Glutamatergic neuron (in vitro differentiated cells): ENCODE measurements around the gene TLE2. TPM values are rescaled to one million over a fixed set of nuclear protein-coding genes. Genes with fewer than 3 reads are reported as not detected.
"Not testable (repeated sequence)": the region's sequence is repeated elsewhere in the genome, so short reads cannot be mapped to it uniquely, and the experiment has no call there.

Source experiments
- DNase-seq: peaks from one replicate; pipeline ENCODE4 v3.0.0; 2022
- H3K27ac Mint-ChIP-seq: one replicate; pipeline ENCODE4 v1.8.0; 2020; ENCODE audit warnings: mild to moderate bottlenecking, mixed read lengths, inconsistent platforms; ENCODE audit not compliant: unreplicated experiment
- H3K27me3 Mint-ChIP-seq: one replicate; pipeline ENCODE4 v1.8.0; 2020; ENCODE audit warnings: mild to moderate bottlenecking, moderate library complexity, mixed read lengths, inconsistent platforms; ENCODE audit not compliant: unreplicated experiment
- H3K36me3 Mint-ChIP-seq: one replicate; pipeline ENCODE4 v1.8.0; 2020; ENCODE audit warnings: mild to moderate bottlenecking, mixed read lengths, inconsistent platforms; ENCODE audit not compliant: unreplicated experiment
- H3K4me1 Mint-ChIP-seq: one replicate; pipeline ENCODE4 v1.8.0; 2020; ENCODE audit warnings: mild to moderate bottlenecking, low read depth, mixed read lengths, inconsistent platforms; ENCODE audit not compliant: unreplicated experiment
- H3K4me3 Mint-ChIP-seq: one replicate; pipeline ENCODE4 v1.8.0; 2020; ENCODE audit warnings: mild to moderate bottlenecking, mixed read lengths, inconsistent platforms; ENCODE audit not compliant: unreplicated experiment
- H3K9me3 Mint-ChIP-seq: one replicate; pipeline ENCODE4 v1.8.0; 2020; ENCODE audit warnings: mild to moderate bottlenecking, moderate library complexity, mixed read lengths, inconsistent platforms; ENCODE audit not compliant: unreplicated experiment
- total RNA-seq: library from RNA; stranded (reverse); fragmentation: NEBNext Ultra II Directional; extraction: Animal tissue kit (Norgen Biotek cat#: 25700); gene quantifications from one replicate; pipeline ENCODE4 v1.2.1, GENCODE V29; 2021; ENCODE audit not compliant: unreplicated experiment
- TF ChIP-seq, protein P1 (sequence below): fragments of 200-600 bp; sonication (generic); IDR thresholded peaks from one replicate; pipeline ENCODE4 v1.5.0; 2021; ENCODE audit not compliant: partially characterized antibody, unreplicated experiment

TLE2 gene
- total RNA-seq, 1 donor from 2014 or later, result not detected

DNA sequence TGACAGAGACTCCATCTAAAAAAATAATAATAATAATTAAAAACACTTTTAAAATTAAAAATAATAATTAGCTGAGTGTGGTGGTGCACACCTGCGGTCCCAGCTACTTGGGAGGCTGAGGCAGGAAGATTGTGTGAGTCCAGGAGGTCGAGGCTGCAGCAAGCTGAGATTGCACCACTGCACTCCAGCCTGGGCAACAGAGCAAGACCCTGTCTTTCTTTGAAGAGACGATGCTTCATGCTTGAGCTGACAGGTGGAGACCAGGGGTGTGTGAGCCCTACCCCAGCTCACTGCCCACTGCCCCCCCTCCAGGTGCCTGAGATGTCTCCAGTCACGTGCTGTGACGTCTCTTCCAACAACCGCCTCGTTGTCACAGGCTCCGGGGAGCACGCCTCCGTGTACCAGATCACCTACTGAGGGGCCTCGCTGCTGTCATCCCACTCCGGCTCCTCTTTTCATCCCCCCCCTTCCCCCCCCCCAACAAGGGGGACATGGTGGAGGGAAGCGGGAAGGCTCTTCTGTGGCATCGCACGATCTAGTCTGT is 34.4 kb downstream of the TLE2 start:
- peaks cover 4% of the 10 kb centered on the region for H3K9me3 Mint-ChIP-seq
- peaks cover 4% of the 10 kb centered on the region for H3K36me3 Mint-ChIP-seq
- H3K4me1 Mint-ChIP-seq, result no peaks in the 10 kb centered on the region

DNA sequence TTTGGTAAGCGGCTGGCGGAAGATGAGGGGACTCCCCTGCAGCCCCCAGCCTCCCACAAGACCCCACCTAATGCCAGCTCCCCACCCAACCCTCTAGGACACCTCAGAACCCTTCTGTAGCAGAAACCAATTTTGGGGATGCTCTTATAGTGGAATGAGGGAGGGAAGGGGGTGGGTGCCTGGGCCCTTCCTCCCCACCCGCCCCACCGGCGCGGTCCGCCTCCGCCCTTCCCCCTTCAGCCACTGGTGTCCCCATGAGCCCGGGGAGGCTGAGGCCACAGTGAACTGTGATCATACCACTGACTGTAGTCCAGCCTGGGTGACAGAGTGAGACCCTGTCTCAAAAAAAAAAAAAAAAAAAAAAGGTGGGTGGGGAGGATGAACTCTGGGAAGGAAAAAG is 35.5 kb downstream of the TLE2 start:
- no peak for DNase-seq
- peaks cover 10% of the 10 kb centered on the region for H3K27me3 Mint-ChIP-seq
- no peak overlapping the region for H3K4me3 Mint-ChIP-seq
- H3K27ac Mint-ChIP-seq, result no peak overlapping the region
- no peaks in the 10 kb centered on the region for H3K4me1 Mint-ChIP-seq
- H3K36me3 Mint-ChIP-seq, result peaks cover 4% of the 10 kb centered on the region
- H3K9me3 Mint-ChIP-seq, result peaks cover 2% of the 10 kb centered on the region
- TF ChIP-seq, protein P1, sequence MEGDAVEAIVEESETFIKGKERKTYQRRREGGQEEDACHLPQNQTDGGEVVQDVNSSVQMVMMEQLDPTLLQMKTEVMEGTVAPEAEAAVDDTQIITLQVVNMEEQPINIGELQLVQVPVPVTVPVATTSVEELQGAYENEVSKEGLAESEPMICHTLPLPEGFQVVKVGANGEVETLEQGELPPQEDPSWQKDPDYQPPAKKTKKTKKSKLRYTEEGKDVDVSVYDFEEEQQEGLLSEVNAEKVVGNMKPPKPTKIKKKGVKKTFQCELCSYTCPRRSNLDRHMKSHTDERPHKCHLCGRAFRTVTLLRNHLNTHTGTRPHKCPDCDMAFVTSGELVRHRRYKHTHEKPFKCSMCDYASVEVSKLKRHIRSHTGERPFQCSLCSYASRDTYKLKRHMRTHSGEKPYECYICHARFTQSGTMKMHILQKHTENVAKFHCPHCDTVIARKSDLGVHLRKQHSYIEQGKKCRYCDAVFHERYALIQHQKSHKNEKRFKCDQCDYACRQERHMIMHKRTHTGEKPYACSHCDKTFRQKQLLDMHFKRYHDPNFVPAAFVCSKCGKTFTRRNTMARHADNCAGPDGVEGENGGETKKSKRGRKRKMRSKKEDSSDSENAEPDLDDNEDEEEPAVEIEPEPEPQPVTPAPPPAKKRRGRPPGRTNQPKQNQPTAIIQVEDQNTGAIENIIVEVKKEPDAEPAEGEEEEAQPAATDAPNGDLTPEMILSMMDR, result no peak

More for the DNA sequence above, 34.4 kb downstream of the TLE2 start:
- Mint-ChIP-seq H3K27me3 (peaks cover 9% of the 10 kb centered on the region), H3K27ac (no peak overlapping the region), H3K4me3 (no peak overlapping the region)
- no peak for DNase-seq
- TF ChIP-seq, protein P1, result no peak

DNA sequence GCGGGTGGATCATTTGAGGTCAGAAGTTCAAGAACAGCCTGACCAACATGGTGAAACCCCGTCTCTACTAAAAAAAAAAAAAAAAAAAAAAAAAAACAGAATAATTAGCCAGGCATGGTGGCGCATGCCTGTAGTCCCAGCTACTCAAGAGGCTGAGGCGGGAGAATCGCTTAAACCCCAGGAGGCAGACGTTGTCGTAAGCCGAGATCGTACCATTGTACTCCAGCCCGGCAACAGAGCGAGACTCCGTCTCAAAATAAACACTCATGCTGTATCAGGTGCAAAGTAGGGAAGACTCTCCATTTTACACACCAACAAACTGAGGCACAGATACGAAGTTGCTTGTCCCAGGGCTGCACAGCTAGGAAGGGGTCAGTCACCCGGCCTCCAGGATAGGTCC is 36.1 kb downstream of the TLE2 start:
- no peak for DNase-seq
- Mint-ChIP-seq H3K27me3 (peaks cover 12% of the 10 kb centered on the region), H3K27ac (no peak overlapping the region), H3K4me3 (no peak overlapping the region), H3K9me3 (peaks cover 2% of the 10 kb centered on the region), H3K4me1 (no peaks in the 10 kb centered on the region), H3K36me3 (peaks cover 4% of the 10 kb centered on the region)
- TF ChIP-seq, protein P1, result no peak

DNA sequence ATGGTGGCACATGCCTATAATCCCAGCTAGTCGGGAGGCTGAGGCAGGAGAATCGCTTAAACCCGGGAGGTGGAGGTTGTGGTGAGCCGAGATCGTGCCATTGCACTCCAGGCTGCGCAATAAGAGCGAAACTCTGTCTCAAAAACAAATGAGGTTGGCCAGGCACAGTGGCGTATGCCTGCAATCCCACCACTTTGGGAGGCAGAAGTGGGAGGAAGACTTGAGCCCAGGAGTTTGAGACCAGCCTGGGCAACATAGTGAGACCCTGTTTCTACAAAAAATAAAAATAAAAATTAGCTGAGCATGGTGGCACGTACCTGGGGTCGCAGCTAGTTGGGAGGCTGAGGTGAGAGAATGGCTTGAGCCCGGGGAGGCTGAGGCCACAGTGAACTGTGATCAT is 36.7 kb downstream of the TLE2 start:
- not testable (repeated sequence) for H3K27ac Mint-ChIP-seq

DNA sequence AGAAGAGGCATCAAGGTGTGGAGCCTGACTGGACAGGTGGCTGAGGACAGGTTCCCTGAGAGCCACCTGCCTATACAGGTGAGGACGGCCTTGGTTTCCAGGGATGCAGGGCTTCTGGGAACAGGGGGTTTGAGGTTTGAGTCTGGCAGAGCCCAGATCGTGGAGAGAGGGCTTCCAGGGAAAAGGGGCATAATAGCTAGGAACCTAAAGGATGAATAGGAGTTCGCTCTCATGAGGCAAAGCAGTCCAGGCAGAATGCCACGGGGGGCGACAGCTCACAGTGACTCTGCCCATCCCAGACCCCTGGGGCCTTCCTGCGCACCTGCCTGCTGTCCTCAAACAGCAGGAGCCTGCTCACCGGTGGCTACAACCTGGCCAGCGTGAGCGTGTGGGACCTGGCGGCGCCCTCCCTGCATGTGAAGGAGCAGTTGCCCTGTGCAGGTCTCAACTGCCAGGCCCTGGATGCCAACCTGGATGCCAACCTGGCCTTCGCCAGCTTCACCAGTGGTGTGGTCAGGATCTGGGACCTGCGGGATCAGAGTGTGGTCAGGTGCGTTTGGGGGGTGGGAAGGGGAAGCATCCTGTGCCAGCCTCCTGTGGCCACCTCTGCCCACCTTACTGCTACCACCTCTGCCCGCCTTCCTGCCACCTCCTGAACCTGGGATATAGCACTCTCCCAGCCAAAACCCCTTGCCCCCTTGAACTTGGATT is 39.7 kb downstream of the TLE2 start:
- TF ChIP-seq, protein P1, result no peak
- H3K4me1 Mint-ChIP-seq, result peaks cover 5% of the 10 kb centered on the region
- no peak for DNase-seq
- H3K4me3 Mint-ChIP-seq, result no peak overlapping the region
- H3K27me3 Mint-ChIP-seq, result peaks cover 14% of the 10 kb centered on the region
- no peaks in the 10 kb centered on the region for H3K9me3 Mint-ChIP-seq
- no peak overlapping the region for H3K27ac Mint-ChIP-seq
- H3K36me3 Mint-ChIP-seq, result no peaks in the 10 kb centered on the region

More for the DNA sequence above, 36.7 kb downstream of the TLE2 start:
- H3K4me3 Mint-ChIP-seq, DNase-seq, H3K36me3 Mint-ChIP-seq, H3K9me3 Mint-ChIP-seq, H3K4me1 Mint-ChIP-seq: not testable (repeated sequence)
- H3K27me3 Mint-ChIP-seq, result peaks cover 11% of the 10 kb centered on the region
